ENCODE measurements around the gene UNKL.

UNKL gene, protein sequence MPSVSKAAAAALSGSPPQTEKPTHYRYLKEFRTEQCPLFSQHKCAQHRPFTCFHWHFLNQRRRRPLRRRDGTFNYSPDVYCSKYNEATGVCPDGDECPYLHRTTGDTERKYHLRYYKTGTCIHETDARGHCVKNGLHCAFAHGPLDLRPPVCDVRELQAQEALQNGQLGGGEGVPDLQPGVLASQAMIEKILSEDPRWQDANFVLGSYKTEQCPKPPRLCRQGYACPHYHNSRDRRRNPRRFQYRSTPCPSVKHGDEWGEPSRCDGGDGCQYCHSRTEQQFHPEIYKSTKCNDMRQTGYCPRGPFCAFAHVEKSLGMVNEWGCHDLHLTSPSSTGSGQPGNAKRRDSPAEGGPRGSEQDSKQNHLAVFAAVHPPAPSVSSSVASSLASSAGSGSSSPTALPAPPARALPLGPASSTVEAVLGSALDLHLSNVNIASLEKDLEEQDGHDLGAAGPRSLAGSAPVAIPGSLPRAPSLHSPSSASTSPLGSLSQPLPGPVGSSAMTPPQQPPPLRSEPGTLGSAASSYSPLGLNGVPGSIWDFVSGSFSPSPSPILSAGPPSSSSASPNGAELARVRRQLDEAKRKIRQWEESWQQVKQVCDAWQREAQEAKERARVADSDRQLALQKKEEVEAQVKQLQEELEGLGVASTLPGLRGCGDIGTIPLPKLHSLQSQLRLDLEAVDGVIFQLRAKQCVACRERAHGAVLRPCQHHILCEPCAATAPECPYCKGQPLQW

DNA sequence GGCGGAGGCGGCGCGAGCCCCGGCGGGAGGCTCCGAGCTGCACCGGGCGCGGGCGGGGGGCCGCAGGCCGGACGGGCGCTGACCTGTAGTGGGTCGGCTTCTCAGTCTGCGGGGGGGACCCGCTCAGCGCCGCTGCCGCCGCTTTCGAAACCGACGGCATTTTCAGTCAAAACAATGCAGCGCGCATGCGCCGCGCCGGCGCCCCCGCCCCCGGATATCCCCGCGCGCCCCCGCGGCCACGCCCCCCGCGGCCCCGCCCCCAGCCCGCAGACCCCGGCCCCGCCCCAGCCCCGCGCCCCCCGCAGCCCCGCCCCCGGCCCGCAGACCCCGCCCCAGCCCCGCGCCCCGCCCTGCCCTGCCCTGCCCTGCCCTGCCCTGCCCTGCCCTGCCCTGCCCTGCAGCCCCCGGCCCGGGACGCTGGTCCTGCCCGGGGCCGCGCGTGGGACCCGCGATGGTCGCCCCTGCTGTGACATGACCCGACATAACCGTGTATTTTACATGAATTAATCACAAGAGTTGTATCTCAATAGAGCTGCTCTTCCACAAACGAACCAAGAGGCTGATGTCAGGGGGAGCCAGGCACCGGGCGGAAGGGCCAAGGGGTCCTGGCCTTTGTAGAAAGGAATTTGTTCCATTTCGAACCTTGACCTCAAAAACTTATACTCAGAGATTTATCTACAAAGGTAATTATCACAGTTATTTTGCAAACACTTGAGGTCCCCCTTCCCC, at the start of gene UNKL:
Gene UNKL (minus strand): TSS at position 173 of the 729 bp plus-strand sequence. CDS start 13 bp downstream, at position 160.
- peak; percentile 54 for DNase-seq (ENCODE audit: low spot score)

DNA sequence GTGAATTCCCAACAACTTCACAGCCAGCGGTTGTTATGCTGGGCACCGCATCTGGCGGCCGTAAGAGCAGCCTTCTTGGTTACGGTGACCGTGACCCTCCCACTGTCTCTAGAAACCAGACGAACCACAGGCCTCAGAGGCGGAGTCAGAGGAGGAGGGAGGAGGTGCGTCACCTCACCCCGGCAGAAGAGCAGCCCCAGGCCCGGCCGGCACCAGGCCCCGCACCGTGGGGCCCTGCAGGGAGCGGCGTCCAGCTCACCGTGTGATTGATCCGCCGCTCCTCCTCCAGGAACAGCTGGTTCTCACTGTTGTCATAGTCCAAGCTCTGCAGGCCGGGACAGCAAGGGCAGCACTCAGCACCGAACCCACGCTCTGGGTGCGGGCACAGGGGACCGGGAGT, 46.6 kb upstream of the UNKL start:
- no peak for DNase-seq (ENCODE audit: low spot score)

DNA sequence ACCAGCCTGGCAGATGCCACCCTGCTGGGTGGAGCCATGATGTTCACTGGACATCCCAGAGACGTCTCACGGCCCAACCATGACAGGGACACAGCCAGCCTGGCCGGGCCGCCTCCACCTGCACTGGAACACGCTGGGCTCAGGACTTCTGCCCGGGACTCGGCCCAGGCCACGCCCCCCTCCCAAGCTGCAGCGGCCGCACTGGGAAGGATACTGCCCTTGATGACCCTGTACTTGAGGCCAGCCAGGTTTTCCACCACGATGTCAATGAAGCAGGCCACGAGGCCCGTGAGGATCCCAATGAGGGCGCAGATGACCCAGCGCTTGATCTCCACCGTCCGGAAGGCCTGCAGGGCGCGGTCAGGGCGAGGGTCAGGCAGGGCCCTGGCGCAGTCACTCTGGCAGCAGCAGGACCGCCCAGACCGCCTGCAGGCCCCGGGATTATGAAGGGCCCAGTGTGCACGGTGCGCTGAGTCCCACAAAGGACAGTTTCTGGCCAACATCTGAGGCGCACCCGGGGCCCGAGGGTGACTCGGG, 46.2 kb upstream of the UNKL start:
- no peak for DNase-seq (ENCODE audit: low spot score)

DNA sequence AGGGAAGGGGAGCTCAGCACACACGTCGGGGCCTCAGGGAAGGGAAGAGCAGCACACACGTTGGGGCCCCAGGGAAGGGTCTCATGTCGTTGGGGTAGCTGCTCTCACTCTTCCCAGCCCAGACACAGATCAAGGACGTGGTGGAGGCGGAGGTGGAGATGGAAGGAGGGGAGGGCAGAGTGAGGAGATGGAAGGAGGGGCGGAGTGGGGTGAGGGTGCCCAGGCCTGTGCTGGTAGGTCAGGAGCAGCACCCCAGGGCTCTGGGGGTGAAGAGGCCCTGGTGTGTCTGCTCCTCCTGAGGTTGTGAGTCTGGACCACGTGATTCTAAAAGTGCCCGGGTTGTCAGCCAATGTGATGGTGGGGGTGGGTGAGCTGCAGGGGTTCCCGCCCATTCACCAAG, 45.5 kb upstream of the UNKL start:
- no peak for DNase-seq (ENCODE audit: low spot score)

DNA sequence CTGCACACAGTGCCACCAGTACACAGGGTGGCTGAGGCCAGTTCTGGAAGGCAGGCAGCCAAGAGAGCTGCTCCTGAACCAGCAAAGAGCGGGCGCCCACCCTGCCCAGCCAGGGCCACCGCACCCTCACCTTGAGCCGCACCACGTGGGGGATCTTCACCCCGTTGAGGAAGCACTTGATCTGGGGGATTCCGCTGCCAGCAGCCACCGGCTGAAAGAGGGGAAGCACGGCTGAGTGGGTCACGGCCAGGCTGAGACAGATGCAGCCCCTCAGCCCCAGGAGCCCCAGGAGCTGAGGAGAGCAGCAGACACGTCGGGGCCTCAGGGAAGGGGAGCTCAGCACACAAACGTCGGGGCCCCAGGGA, 44.5 kb upstream of the UNKL start:
- DNase-seq (ENCODE audit: low spot score) = no peak

DNA sequence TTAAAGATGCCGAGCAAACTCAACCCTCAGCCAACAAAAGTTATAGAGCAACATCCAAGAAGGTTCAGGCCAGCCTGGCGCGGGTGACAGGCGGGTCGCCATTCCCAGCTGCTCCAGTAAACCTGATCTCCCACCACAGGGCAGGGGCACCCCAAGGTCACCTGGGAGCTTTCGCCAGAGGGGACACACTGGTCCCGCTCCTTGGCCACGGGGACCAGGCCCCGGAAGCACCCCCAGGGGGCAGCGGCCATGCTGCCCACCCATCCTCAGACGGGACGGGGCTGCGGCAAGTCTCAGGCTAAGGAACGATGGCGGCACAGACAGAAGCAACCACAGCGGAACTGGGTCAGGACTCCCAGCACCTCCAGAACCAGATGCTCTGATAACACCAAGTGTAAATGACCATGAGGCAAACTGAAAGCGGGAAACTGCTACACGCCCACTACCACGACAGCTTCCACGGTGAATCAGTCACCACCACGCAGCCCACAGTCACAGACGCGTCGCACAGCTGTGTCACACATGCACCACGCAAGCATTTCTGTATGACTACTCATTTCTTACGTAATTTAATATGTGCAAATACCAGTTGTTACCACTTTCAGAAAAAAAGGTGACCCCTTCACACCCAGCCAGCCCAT, 44.0 kb upstream of the UNKL start:
- DNase-seq (ENCODE audit: low spot score) = no peak

DNA sequence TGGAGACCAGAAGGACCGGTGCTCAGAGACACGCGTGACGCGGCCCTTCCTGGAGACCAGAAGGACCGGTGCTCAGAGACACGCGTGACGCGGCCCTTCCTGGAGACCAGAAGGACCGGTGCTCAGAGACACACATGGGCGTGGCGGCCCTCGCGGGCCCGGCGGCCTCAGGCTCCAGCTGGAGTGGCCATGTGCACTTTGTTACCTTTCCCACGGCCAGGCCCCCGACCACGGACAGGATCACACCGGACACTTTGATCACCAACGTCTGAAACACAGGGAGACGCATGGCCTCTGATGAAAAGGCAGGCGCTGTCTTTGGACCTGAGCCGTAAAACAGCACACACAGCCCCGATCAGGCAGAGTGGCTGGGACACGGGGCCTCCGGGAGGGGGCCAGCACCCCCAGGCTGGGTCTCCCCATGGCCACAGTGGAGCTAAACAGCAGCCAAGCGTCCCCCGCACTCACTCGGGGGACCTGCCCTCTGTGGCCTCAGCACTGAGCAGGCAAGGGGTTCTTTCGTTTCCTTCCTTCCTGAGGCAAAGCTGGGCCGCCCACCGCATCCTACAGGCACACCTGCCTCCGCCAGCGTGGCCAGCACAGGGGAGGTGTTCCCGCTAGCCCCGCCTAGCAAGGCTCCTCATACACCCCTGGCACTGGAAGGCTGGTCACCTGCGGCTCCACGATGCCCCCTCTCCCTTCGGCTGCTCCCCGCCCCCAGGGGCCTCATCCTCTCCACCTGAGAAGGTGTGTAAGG, 43.2 kb upstream of the UNKL start:
- no peak for DNase-seq (ENCODE audit: low spot score)

DNA sequence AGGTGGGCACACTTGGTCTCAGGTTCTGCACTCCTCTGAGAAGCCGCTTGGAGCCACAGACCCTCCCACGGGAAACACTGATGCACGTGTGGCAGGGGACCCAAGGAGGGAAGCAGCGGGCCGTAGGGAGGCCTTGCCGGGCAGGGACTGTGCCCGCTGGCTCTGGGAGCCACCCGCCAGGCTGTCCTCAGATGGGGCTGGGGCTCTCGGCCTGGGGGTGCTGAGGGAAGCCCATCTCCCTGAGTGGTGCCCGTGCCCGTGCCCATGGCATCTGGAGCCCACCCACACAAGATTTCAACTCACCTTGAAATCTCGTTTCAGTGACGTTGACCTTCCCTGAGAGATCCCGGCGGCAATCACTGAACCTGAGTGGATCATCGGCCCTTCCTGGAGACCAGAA, 42.4 kb upstream of the UNKL start:
- DNase-seq (ENCODE audit: low spot score) = no peak

DNA sequence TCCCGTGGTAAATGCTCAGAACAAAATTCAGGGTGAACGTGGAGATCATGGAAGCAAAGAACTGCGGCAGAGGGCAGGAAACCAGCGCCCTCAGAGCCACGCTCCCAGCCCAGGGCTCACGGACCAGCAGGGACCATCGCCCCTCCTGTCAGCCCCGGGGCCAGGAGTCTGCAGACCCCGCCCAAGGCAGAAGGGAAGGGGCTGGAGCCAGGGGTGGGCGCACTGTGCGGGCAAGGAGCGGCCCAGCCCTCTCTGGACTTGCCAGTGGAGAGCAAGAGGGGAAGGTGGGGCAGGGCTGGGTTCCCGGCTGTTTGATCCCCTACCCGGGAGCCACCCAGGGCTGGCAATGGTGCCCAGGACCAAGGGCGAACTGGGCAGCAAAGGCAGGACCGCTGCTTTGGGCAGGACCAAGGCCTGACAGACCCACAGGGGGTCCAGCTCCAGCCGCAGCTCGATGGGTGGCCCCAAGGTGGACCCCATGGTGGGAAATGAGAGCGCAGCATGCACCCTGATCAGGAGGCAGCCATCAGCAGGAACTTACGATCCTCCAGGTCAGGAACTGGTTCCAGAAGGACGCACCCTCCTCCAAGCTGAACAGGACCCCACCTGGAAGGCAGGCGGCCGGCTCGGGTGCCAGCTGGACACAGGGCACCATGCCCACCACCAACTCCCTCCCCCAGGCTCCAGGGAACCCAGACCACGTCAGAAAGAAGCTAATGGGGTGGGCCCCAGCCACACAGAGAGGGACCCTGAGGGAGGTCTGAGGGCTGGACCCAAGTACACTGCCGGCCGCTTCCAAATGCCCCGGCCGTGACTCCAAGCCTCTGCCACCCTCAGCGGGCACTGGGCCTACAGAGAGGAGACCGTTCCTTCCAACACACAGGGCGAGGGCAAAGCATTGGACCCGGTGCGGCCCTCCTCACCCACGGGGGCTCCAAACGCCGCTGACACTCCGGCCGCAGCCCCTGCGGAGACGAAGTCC, 41.0 kb upstream of the UNKL start:
- no peak for DNase-seq (ENCODE audit: low spot score)

DNA sequence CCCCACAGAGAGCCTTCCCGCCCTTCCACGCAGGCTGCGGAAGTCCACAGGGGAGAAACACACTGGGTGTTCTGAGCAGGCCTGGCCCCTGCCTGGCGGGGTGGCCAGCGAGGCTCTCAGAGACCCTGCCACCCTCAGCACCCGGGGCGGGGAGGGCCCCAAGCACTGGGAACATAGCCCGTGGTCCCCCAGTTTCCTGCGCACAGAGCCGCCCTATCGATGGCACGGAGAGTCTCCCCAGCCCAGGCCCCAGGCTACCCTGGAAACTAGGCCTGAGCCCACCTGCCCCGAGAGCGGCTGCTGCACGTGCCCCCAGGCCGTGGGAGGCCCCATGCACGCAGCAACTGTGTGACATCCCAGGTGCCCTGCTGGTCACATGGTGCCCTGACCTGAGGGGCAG, 40.1 kb upstream of the UNKL start:
- no peak for DNase-seq (ENCODE audit: low spot score)

DNA sequence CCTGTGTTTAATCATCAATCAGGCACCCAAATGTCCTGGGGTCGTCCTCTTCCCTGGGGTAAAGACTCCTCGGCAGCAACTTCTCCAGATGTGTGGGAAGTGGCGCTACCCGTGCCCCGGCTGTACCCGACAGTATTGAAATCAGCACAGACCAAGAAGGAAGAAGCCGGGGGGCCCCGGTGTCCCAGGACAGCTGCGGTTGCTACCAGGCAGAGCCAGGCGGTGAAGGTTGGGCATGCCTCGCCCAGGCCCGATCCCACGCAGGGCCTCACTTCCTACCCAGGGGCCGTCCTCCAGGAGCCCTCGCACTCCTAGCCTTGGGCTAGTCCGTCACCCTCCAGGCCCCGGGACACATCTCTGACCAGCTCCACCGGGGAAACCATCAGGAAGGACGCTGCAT, 38.8 kb upstream of the UNKL start:
- DNase-seq (ENCODE audit: low spot score) = no peak

DNA sequence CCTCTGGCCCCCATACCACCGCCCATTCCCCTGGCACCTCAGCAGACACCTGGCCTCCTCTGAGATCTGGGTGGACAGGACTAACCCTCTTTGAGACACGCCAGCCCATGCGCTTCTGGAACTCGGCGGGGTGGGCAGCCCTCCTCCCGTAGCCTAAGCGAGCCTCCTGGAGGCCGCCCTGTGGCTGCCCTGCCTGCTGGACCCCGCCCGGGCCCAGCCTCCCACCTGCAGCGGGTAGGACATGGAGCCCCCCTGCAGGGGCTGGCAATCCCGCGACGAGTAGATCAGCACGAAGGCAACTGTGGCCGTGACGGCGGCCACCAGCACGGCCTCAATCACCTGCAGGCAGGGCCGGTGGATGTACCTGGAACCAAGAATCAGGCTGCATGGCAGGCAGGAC, 38.0 kb upstream of the UNKL start:
- no peak for DNase-seq (ENCODE audit: low spot score)

DNA sequence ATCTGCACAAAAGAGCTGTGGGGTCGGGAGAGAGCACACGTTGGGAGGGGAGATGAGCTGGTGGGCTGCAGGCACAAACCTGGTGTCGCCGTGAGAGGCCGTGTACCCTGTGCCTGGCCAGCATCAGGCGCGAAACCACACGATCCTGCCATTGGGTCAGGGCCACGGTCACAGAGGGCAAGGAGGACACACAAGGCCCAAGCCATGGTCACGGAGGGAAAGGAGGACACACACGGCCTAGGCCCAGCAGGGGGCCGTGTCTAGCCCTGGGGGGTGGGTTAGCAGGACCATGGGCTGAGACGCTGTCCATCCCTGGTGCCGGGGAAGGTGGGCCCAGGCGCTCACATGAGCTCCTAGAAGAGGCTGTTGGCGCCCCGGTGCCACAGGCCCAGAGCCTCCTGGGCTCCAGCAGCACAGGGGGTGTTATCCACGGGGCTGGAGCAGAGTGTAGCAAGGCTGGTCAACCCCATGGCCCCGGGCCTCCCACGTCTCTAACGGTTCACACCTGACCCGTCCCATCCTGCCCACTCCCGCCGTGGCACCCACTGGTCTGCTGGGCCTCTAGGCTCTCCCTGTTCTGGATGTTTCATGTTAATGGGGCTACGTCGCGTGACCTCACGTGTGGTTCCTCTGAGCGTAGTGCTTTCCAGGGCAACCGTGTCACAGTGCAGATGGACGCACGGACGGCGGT, 37.3 kb upstream of the UNKL start:
- no peak for DNase-seq (ENCODE audit: low spot score)

DNA sequence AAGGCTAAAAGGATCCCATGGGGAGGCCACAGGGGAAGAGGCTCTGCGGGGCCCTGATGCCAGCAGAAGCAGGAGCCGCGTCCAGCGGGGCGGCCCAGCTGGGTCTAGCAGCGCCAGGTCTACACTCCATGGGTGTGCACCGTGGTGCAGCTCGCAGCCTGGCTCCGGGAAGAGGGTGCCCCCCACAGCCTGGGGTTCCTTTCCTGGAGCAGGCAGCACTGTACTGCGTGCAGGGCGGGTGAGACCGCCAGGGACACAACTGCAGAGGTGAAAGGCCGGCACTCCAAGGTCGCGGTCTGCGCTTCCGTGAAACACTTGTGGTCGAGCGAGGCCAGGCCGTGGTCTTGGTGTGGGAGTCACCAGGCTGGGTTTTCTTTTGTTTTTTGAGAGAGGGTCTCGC, 36.3 kb upstream of the UNKL start:
- DNase-seq (ENCODE audit: low spot score) = no peak

DNA sequence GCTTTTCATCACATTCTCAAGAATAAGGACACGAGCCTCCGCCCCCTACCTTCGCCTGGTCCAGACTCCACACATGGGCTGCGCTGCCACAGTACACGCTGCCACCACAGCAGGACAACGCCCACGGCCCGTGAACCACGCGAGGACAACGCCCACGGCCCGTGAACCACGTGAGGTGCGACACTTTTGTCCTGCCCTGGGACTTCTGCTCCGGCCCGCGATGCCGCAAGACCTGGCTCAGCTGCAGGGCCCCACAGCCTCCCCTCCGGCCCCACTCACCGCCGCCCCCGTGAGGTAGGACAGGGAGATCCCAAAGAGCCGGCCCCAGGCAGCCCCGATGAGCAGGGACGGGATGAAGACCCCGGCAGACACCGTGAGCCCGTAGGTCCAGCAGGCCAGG, 35.7 kb upstream of the UNKL start:
- DNase-seq (ENCODE audit: low spot score) = no peak

DNA sequence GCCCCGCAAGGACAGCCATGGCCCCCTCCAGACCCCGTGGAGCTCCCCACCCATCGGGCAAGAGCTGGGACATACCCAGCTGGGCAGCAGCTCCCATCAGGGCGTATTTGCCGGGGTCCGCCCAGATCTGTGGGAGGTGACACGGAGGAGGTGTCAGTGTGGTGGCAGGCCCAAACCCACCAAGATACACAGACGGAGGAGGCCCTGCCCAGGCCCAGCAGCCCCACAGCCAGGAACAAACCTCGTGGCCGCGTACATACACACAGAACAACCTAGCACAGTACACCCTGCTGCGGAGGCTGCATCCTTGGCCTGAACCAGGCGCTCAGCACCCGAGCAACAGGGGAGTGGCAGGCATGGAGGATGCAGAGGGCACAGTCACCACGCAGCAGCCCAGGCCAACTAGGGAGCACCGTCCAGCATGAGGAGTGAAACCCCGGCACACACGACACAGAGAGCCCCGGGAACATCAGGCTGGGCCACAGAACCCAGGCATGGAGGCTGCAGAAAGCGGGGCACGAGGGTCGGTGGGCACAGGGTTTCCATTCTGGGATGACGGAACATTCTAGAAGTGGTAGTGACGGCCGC, 34.8 kb upstream of the UNKL start:
- no peak for DNase-seq (ENCODE audit: low spot score)

DNA sequence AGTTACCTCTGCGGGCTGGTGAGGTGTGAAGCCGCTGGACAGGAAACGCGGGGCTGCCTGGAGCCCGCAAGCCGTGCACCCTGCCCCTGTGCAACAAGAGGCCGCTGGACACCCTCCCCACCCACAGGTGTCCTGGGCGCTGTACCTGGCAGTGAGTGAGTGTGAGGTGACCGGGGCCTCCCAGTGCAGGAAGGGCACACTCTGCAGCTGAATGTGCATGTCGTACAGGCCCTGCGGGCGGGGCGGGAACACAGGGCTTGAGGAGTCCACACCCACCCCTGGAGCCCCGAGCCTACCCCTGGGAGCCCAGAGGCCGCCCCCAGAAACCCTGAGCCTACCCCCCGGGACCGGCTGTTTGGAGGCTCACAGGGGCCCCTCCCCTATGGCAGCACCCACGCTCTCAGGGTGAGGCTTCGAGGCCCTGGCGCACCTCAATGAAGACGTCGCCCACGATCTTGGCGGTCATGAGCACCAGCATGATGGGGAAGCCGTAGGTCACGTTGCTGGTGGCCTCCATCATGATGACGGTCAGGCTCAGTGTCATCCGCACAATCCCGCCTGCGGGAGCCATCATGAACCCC, 34.1 kb upstream of the UNKL start:
- no peak for DNase-seq (ENCODE audit: low spot score)

DNA sequence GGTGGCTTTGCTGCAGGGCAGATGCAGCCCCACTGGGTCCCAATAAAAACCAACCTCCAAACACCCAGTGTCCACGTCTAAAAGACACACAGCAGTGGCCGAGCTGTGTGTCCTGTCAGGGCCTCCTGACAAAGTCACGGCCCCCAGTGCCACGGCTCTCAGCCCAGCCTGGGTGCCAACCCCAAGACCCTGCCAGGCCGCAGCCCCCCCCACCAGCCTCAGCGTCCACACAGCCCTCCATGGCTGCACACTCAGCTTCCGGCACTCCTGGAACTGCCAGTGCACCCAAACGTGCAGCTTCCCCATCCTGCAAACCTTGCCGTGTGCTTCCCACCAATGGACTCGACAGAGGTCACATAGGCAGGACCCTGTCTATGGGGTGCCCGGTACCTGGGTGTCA, 33.5 kb upstream of the UNKL start:
- DNase-seq (ENCODE audit: low spot score) = no peak

Data from kidney capillary endothelial cell (primary cell).